Epithelial cell of esophagus (primary cell): ENCODE measurements around the gene FXN.

ENCODE experiments used
- DNase-seq: peaks from one replicate; pipeline ENCODE4 v3.0.0; 2010; ENCODE audit warnings: low read depth
- H3K4me3 ChIP-seq: 2 replicates; pipeline ENCODE4 v1.5.1; 2011; ENCODE audit warnings: mild to moderate bottlenecking, low read length, control low read depth
- TF ChIP-seq, protein P1 (sequence below): IDR thresholded peaks from 2 replicates; pipeline ENCODE4 v1.5.1; 2011; ENCODE audit warnings: low read depth, mild to moderate bottlenecking, low read length, control low read depth, inconsistent platforms; ENCODE audit not compliant: insufficient read depth; ENCODE audit errors: missing control alignments

The FXN gene

GRCh38 chr9:69062195-69062594, 26.6 kb downstream of the FXN start:
- no peak overlapping the region for H3K4me3 ChIP-seq
- TF ChIP-seq, protein P1, sequence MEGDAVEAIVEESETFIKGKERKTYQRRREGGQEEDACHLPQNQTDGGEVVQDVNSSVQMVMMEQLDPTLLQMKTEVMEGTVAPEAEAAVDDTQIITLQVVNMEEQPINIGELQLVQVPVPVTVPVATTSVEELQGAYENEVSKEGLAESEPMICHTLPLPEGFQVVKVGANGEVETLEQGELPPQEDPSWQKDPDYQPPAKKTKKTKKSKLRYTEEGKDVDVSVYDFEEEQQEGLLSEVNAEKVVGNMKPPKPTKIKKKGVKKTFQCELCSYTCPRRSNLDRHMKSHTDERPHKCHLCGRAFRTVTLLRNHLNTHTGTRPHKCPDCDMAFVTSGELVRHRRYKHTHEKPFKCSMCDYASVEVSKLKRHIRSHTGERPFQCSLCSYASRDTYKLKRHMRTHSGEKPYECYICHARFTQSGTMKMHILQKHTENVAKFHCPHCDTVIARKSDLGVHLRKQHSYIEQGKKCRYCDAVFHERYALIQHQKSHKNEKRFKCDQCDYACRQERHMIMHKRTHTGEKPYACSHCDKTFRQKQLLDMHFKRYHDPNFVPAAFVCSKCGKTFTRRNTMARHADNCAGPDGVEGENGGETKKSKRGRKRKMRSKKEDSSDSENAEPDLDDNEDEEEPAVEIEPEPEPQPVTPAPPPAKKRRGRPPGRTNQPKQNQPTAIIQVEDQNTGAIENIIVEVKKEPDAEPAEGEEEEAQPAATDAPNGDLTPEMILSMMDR = no peak
- DNase-seq = no peak

GRCh38 chr9:69063839-69064238, 28.3 kb downstream of the FXN start:
- H3K4me3 ChIP-seq = no peak overlapping the region
- TF ChIP-seq, protein P1 = no peak
- no peak for DNase-seq

- H3K4me3 ChIP-seq = no peak overlapping the region
- TF ChIP-seq, protein P1 = no peak
- no peak for DNase-seq
Measured at GRCh38 chr9:69065660-69066059, 30.1 kb downstream of the FXN start.

DNA sequence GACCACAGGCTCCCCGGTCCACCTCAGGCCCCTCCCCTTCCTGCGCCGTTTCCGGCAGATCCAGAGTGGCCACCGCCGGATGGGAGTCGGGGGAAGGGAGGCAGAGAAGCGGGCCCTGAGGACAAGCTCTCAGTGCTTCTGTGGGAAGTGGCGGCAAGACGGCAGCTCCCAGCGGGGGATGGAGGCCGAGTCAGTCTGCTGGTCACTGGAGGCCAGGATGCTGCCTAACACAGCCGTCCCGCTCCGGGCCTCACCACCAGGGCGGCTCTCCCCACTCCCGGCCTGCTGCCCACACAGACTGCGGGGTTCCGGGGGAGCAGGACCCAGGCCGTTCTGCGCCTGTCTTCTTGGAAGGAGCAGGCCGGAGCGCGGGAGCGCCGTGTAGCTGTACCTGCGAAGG, 31.4 kb downstream of the FXN start:
- H3K4me3 ChIP-seq = no peak overlapping the region
- DNase-seq = no peak
- TF ChIP-seq, protein P1 = no peak

DNA sequence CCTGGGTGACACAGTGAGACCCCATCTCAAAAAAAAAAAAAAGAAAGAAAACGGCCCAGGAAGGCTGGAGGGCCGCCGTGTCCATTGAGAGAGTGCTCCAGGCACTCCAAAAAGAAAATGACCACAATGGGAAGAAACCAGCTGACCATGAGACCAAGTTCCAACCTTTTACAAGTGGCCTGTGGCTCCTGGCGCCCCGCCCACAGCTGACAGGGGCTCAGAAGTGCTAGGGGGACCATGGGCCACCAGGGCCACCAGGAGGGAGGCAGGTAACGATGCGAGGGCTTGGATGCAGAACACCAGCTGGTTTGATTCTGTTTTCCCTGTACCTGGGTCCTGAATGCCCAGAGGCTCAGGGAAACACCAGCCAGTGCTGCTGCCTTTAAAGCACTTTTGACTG, 34.6 kb downstream of the FXN start:
- no peak for DNase-seq
- H3K4me3 ChIP-seq = no peak overlapping the region
- TF ChIP-seq, protein P1 = no peak

DNA sequence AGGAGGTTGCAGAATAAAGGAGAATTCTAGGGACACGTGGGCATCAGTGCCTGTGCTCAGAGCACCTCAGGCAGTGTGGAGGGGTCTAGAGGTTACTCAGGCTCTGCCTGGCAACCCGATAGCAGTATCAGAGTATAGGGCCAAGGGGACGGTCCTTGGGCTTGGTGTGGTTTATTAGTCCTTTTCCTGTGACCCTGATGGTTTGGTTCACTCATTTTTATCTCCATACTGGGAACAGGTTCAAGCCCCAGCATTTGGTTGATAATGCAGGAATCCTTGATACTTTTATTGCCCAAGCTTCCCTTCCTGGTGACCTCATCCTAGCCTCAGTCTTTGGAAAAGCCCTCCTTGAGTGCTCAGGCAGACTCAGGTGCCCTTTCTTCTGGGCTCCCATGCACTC, 35.5 kb downstream of the FXN start:
- DNase-seq = no peak
- TF ChIP-seq, protein P1 = no peak
- H3K4me3 ChIP-seq = no peak overlapping the region

DNA sequence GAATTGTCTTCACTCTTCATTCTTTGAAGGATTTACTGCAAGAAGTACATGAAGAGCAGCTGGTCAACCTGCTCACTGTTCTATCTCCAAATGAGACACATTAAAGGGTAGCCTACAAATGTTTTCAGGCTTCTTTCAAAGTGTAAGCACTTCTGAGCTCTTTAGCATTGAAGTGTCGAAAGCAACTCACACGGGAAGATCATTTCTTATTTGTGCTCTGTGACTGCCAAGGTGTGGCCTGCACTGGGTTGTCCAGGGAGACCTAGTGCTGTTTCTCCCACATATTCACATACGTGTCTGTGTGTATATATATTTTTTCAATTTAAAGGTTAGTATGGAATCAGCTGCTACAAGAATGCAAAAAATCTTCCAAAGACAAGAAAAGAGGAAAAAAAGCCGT, 37.6 kb downstream of the FXN start:
- TF ChIP-seq, protein P1 = no peak
- no peak overlapping the region for H3K4me3 ChIP-seq
- no peak for DNase-seq
